Body of pancreas (tissue), 4 donors: ENCODE measurements around the gene SNX27. TPM values are rescaled to one million over a fixed set of nuclear protein-coding genes. Genes with fewer than 3 reads are reported as not detected.
A peak's percentile ranks its signal among the peaks of the same experiment; 100 is the strongest.

ENCODE experiments used
- ATAC-seq: fragments of 150-250 bp; one replicate; pipeline ENCODE4 v1.9.1; 2016
- DNase-seq, 4 donors: peaks; one replicate each; pipeline ENCODE4 v3.0.0-alpha.2; 2019
- H3K27ac ChIP-seq, 4 donors: fragments of 200-600 bp; sonication (generic); 1 replicate in 3 of 4; 2 replicates in 1 of 4; pipeline versions ENCODE4 v1.5.1 to v1.6.1; 2016 to 2019; ENCODE audit warnings: mild to moderate bottlenecking in 1 of 4, mixed read lengths in 1 of 4, moderate library complexity in 1 of 4
- H3K27me3 ChIP-seq, 2 donors: fragments of 200-600 bp; sonication (generic); one replicate each; pipeline ENCODE4 v1.6.0; 2016; ENCODE audit warnings: mild to moderate bottlenecking in 1 of 2
- H3K36me3 ChIP-seq, 2 donors: fragments of 200-600 bp; sonication (generic); replicated peaks in 1 of 2; 2 replicates each; pipeline ENCODE4 v1.5.1; 2016; ENCODE audit warnings: low read depth in 2 of 2; ENCODE audit not compliant: insufficient read depth in 1 of 2
- H3K4me1 ChIP-seq: fragments of 200-600 bp; sonication (generic); one replicate; pipeline ENCODE4 v1.6.0; 2016
- H3K4me3 ChIP-seq, 2 donors: fragments of 200-600 bp; sonication (generic); 1 replicate in 1 of 2; 2 replicates in 1 of 2; pipeline ENCODE4 v1.5.1; 2016 to 2019
- H3K9me3 ChIP-seq, 3 donors: fragments of 200-600 bp; sonication (generic); 1 replicate in 2 of 3; 2 replicates in 1 of 3; pipeline ENCODE4 v1.5.1; 2016
- POLR2A ChIP-seq, 3 donors: fragments of 450-650 bp; IDR thresholded peaks; one replicate each; pipeline ENCODE4 v1.6.1; 2016; ENCODE audit warnings: antibody characterized with exemption in 3 of 3, mild to moderate bottlenecking in 2 of 3
- WGBS, 2 donors: methylation state at CpG; one replicate each; pipeline ENCODE4 v1.1.5; 2017; 5-methylcytosine and 5-hydroxymethylcytosine counted together
- intact Hi-C: fragments of 100-400 bp; cut with DNase I; formaldehyde crosslinking; loops from one replicate; pipeline ENCODE4 v1.15.1; 2023
- total RNA-seq, 2 donors: library from RNA; depleted of rRNA; stranded (reverse); fragments of >200 nt; gene quantifications; one replicate each; pipeline ENCODE4 v1.1.0, GENCODE V29; 2016
- TF ChIP-seq, protein P1 (sequence below), 7 experiments: fragments of 450-650 bp in 4 of 7; fragments of 200-600 bp in 3 of 7; sonication (generic) in 3 of 7; IDR thresholded peaks; one replicate each; pipeline ENCODE4 v1.5.1; 2016 to 2019; ENCODE audit warnings: antibody characterized with exemption in 7 of 7

The SNX27 gene
- total RNA-seq, 2 donors from 2014 or later, result 22.3 to 25.7 TPM

DNA sequence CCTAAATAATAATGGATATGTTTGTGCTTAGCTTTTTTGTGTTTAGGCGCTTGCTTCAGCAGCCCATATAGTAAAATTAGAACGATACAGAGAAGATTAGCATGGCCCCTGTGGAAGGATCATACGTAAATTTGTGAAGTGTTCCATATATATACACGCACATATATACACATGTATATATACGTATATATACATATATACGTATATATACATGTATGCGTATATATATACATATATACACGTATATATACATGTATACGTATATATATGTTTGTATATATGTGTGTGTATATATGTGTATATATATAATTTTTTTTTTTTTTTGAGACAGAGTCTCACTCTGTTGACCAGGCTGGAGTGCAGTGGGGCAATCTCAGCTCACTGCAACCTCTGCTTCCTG is 17.4 kb downstream of the SNX27 start:
- Histone ChIP-seq H3K9me3 (no peaks in the 10 kb centered on the region), H3K4me1 (no peaks in the 10 kb centered on the region), H3K27me3 (no peaks in the 10 kb centered on the region), H3K27ac (no peak overlapping the region), H3K36me3 (no peaks in the 10 kb centered on the region), H3K4me3 (no peak overlapping the region)
- intact Hi-C loops, result no loop called here
- WGBS, 2 donors, result 71 to 82% methylated on average over 9 of the region's 9 CpGs
- DNase-seq (no peak), ATAC-seq (no peak)
- TF ChIP-seq, protein P1, sequence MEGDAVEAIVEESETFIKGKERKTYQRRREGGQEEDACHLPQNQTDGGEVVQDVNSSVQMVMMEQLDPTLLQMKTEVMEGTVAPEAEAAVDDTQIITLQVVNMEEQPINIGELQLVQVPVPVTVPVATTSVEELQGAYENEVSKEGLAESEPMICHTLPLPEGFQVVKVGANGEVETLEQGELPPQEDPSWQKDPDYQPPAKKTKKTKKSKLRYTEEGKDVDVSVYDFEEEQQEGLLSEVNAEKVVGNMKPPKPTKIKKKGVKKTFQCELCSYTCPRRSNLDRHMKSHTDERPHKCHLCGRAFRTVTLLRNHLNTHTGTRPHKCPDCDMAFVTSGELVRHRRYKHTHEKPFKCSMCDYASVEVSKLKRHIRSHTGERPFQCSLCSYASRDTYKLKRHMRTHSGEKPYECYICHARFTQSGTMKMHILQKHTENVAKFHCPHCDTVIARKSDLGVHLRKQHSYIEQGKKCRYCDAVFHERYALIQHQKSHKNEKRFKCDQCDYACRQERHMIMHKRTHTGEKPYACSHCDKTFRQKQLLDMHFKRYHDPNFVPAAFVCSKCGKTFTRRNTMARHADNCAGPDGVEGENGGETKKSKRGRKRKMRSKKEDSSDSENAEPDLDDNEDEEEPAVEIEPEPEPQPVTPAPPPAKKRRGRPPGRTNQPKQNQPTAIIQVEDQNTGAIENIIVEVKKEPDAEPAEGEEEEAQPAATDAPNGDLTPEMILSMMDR (IDR thresholded peaks at IDR 0.05), result no peak
- no peak for TF ChIP-seq POLR2A (IDR thresholded peaks at IDR 0.05)

DNA sequence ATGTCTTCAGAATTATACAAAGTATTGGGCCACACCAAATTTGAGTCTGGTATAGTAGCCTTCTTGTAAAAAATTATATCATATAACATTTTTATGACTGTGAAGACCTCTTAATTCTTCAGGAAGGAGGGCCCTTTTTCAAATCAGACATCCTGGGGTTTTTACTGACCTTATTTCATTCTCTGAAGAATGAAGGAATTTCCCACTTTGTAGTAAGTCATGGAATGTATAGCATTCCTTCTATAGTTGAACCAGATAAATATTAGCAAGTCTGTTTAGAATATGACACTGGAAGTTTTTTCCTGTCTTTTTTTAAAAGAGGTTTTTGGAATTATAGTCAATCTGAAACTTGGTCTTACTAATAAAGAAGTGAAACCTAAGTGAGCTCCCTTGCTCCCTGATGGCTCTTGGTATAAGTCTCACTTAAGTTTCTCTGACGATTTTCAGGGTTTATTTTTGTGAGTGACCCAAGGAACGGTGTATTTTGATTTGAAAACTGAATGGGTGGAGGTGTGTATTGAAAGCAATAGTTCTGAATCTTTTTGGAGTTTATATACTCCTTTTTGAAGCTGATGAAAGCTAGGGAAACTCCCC is 23.7 kb downstream of the SNX27 start:
- no peaks in the 10 kb centered on the region for H3K9me3 ChIP-seq
- intact Hi-C loops, result no loop called here
- TF ChIP-seq, protein P1 (IDR thresholded peaks at IDR 0.05), result no peak
- no peak for TF ChIP-seq POLR2A (IDR thresholded peaks at IDR 0.05)

DNA sequence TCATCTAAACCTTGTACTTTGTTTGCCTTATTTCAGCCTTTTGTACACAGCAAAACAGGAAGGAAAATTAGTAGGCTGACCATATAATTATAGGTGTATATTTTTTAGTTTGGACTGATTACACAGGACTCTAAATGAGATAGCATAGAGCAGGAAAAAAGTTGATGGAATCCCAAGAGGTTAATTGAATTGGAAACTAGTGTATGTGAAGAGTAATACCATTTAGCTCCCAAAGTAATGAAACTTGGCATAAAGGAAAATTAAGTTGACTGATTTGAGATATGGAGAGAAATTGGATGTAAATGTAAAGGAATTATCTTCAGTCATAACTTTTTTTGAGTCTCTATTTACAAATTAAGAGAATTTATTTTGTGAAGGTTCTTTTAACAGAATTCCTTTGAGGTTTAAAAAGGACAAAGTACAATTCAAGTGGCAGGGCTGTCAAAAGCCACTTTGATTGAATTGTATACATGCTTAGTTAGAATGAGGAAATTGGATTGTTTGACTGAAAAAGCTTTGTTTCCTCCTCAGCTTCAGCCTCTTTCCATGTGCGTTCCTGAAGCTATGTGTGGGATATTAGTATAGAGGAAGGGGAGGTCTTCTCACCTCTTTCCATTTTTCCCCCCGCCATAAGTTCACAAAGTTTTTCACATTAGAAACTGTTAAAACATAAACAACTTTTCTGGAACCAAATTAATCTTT is 26.4 kb downstream of the SNX27 start:
- TF ChIP-seq, protein P1 (IDR thresholded peaks at IDR 0.05), result no peak
- TF ChIP-seq POLR2A (IDR thresholded peaks at IDR 0.05), result no peak
- peak overlapping the region; percentile 49 to 68 (median 56) for H3K27ac ChIP-seq
- peaks cover 30% of the 10 kb centered on the region for H3K4me1 ChIP-seq
- no peaks in the 10 kb centered on the region for H3K36me3 ChIP-seq
- H3K9me3 ChIP-seq, result no peaks in the 10 kb centered on the region
- DNase-seq (no peak), ATAC-seq (peak; percentile 35)
- 57 to 61% methylated on average over 2 of the region's 2 CpGs for WGBS, 2 donors
- H3K27me3 ChIP-seq, result no peaks in the 10 kb centered on the region
- intact Hi-C loops, result no loop called here
- H3K4me3 ChIP-seq, result no peak overlapping the region

More for the DNA sequence above, 23.7 kb downstream of the SNX27 start:
- Histone ChIP-seq H3K36me3 (no peaks in the 10 kb centered on the region), H3K27me3 (no peaks in the 10 kb centered on the region), H3K27ac (no peak overlapping the region), H3K4me3 (no peak overlapping the region), H3K4me1 (peaks cover 30% of the 10 kb centered on the region)
- no peak for DNase-seq
- no peak for ATAC-seq
- 75 to 86% methylated on average over 2 of the region's 2 CpGs for WGBS, 2 donors

DNA sequence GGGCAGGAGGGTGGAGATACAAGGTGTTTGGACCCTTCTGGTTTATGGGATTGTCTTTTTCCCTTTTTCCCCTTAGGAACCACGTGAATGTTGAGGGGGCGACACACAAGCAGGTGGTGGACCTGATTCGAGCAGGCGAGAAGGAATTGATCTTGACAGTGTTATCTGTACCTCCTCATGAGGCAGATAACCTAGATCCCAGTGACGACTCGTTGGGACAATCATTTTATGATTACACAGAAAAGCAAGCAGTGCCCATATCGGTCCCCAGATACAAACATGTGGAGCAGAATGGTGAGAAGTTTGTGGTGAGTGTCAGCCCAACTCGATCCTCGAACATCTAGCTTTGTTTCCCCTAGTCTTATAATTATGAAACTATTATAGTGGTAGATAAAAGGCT is 27.0 kb downstream of the SNX27 start:
- TF ChIP-seq POLR2A (IDR thresholded peaks at IDR 0.05), result no peak
- TF ChIP-seq, protein P1 (IDR thresholded peaks at IDR 0.05), result no peak
- H3K27me3 ChIP-seq, result no peaks in the 10 kb centered on the region
- H3K4me1 ChIP-seq, result peaks cover 30% of the 10 kb centered on the region
- no peak for DNase-seq
- no peaks in the 10 kb centered on the region for H3K36me3 ChIP-seq
- WGBS, 2 donors, result 30 to 34% methylated on average over 9 of the region's 9 CpGs
- intact Hi-C loops, result no loop called here
- H3K27ac ChIP-seq, result peak overlapping the region; percentile 49 to 68 (median 56)
- H3K9me3 ChIP-seq, result no peaks in the 10 kb centered on the region
- no peak overlapping the region for H3K4me3 ChIP-seq
- ATAC-seq, result no peak
